ENCODE measurements around the gene NKAIN4. TPM values are rescaled to one million over a fixed set of nuclear protein-coding genes. Genes with fewer than 3 reads are reported as not detected.

NKAIN4 gene
- total RNA-seq, 1 experiment from 2014 or later = not detected

DNA sequence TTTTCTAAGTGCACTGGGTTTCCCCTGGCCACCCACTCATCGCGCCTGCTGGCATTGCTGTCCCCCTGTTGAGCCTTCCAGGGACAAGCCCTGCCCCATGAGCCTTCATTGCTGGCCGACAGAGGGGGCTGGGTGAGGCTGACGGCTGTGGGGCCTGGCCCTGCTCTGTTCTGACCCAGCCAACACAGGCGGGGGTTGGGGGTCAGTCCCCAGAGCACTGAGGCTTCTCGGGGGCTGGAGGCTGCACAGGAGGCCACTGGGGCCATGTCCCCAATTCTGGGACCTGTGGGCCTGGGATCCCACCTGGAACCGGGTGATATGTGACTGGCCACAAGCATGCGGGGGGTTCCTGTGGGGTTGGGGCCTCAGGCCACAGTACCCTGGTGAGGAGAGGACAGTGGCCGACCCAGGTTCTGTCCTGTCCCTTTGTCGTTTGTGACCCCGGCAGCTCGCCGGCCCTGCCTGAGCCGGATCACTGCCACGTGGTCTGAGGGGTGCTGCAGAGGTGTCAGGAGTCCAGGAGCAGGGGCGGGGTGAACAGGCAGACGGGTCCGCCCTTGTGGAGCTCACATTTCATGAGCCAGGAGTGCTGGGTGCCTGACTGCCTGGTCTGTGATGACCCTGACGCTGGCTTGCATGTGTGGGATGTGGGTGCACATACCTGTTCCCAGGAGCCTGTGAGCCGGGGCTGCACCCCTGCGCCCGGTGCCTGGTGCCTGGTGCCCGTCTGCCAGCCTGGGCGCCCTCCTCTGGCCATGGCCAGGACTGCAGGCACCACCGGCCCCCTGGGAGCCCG, 36.6 kb upstream of the NKAIN4 start:
- no peak overlapping the region for H3K4me3 Mint-ChIP-seq (ENCODE audit: low read depth, unreplicated experiment)
- H3K36me3 Mint-ChIP-seq (ENCODE audit: insufficient read depth, unreplicated experiment) = peaks cover 57% of the 10 kb centered on the region
- intact Hi-C loops (cut with micrococcal nuclease; ENCODE audit: unreplicated experiment) = no loop called here
- H3K9me3 Mint-ChIP-seq (ENCODE audit: low read depth, unreplicated experiment) = no peaks in the 10 kb centered on the region
- no TSS peak for BruUV-seq (replicated peaks)
- CTCF ChIA-PET = interaction anchor here (0.6 to 1.3 kb wide), 2 partner anchors 50 to 68 kb away, joined by 3 to 6 read pairs; no protein-coding TSS in a partner anchor
- peak; percentile 83 for DNase-seq
- no peaks in the 10 kb centered on the region for H3K4me1 Mint-ChIP-seq (ENCODE audit: low read depth, unreplicated experiment)
- no peak overlapping the region for H3K27ac Mint-ChIP-seq (ENCODE audit: unreplicated experiment)
- peaks cover 43% of the 10 kb centered on the region for H3K27me3 Mint-ChIP-seq (ENCODE audit: unreplicated experiment)
- TF ChIP-seq, protein P1, sequence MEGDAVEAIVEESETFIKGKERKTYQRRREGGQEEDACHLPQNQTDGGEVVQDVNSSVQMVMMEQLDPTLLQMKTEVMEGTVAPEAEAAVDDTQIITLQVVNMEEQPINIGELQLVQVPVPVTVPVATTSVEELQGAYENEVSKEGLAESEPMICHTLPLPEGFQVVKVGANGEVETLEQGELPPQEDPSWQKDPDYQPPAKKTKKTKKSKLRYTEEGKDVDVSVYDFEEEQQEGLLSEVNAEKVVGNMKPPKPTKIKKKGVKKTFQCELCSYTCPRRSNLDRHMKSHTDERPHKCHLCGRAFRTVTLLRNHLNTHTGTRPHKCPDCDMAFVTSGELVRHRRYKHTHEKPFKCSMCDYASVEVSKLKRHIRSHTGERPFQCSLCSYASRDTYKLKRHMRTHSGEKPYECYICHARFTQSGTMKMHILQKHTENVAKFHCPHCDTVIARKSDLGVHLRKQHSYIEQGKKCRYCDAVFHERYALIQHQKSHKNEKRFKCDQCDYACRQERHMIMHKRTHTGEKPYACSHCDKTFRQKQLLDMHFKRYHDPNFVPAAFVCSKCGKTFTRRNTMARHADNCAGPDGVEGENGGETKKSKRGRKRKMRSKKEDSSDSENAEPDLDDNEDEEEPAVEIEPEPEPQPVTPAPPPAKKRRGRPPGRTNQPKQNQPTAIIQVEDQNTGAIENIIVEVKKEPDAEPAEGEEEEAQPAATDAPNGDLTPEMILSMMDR (IDR thresholded peaks at IDR 0.05; ENCODE audit: unreplicated experiment) = peak; percentile 66

DNA sequence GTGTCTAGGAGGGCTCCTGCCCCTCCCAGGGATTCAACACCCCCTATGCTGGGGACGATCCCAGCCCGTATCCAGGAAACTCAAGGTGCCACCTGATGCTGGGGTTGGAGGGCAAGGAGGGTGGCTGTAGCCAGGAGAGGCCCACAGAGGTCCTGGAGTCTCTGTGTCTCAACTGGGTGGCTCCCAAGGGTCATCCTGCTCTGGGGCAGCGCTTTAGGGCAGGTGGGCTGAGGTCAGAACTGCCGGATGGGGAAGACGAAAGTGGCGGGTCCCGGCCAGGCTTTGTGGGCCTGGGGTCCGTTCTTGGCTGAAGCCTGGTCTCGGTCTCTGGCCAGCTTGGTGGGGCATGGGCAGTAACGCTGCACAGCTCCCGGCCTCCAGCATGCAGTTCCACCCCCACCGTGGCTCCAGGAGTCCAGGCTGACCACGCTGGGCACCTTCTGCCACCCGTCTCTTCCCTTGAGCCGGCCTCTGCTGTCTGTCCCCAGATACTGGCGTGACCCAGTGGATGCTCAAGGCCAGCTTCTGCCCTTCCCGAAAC, 35.9 kb upstream of the NKAIN4 start:
- H3K27ac Mint-ChIP-seq (ENCODE audit: unreplicated experiment) = peak overlapping the region; percentile 40
- no peaks in the 10 kb centered on the region for H3K9me3 Mint-ChIP-seq (ENCODE audit: low read depth, unreplicated experiment)
- no peaks in the 10 kb centered on the region for H3K4me1 Mint-ChIP-seq (ENCODE audit: low read depth, unreplicated experiment)
- no peak overlapping the region for H3K4me3 Mint-ChIP-seq (ENCODE audit: low read depth, unreplicated experiment)
- BruUV-seq (replicated peaks) = no TSS peak
- peaks cover 36% of the 10 kb centered on the region for H3K27me3 Mint-ChIP-seq (ENCODE audit: unreplicated experiment)
- TF ChIP-seq, protein P1 (IDR thresholded peaks at IDR 0.05; ENCODE audit: unreplicated experiment) = no peak
- H3K36me3 Mint-ChIP-seq (ENCODE audit: insufficient read depth, unreplicated experiment) = peaks cover 57% of the 10 kb centered on the region
- no peak for DNase-seq
- CTCF ChIA-PET = no interaction called here
- intact Hi-C loops (cut with micrococcal nuclease; ENCODE audit: unreplicated experiment) = no loop called here

DNA sequence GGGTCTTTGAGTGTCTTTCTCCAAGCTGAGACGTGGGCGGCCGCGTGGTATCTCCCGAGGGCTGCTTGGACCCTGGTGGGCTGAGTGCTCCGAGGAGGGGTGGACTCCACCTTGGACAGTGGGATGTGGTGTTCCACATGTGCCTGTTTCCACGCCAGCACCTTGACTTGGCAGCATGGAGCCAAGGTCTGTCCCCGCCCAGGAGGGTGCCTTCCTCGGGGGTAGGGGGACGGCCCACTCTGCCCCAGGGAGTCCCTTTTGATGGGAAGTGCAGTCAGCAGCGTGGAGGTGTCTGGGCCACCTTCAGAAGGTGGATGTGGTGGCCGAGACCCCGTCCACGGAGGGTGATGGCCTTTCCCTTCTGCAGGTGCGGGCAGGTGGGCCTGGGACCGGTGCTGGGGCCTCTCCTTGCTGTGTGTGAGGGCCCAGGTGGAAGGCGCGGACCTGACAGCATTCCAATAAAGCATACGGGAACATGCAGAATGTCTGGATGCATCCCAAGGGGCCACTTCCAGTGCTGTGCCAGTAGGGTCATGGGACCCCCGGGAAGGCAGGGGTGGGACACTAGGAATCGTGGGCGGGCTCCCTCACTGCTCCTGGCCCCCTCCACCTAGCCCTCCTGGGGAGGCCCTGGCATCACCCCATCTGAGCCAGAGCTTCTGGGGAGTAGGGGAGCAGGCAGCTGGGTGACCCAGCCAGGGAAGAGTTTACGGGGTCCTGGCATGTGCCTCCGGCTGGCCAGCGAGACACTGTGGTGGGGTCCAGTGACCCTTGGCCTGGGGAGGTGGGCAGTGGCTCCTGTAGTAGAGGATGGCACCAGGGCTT, 35.3 kb upstream of the NKAIN4 start:
- H3K27me3 Mint-ChIP-seq (ENCODE audit: unreplicated experiment) = peaks cover 29% of the 10 kb centered on the region
- peaks cover 57% of the 10 kb centered on the region for H3K36me3 Mint-ChIP-seq (ENCODE audit: insufficient read depth, unreplicated experiment)
- TSS peak; percentile 24 for BruUV-seq (replicated peaks)
- peak overlapping the region; percentile 40 for H3K27ac Mint-ChIP-seq (ENCODE audit: unreplicated experiment)
- no peak overlapping the region for H3K4me3 Mint-ChIP-seq (ENCODE audit: low read depth, unreplicated experiment)
- no peaks in the 10 kb centered on the region for H3K9me3 Mint-ChIP-seq (ENCODE audit: low read depth, unreplicated experiment)
- no peaks in the 10 kb centered on the region for H3K4me1 Mint-ChIP-seq (ENCODE audit: low read depth, unreplicated experiment)
- TF ChIP-seq, protein P1 (IDR thresholded peaks at IDR 0.05; ENCODE audit: unreplicated experiment) = no peak
- intact Hi-C loops (cut with micrococcal nuclease; ENCODE audit: unreplicated experiment) = no loop called here
- DNase-seq = no peak
- CTCF ChIA-PET = no interaction called here

DNA sequence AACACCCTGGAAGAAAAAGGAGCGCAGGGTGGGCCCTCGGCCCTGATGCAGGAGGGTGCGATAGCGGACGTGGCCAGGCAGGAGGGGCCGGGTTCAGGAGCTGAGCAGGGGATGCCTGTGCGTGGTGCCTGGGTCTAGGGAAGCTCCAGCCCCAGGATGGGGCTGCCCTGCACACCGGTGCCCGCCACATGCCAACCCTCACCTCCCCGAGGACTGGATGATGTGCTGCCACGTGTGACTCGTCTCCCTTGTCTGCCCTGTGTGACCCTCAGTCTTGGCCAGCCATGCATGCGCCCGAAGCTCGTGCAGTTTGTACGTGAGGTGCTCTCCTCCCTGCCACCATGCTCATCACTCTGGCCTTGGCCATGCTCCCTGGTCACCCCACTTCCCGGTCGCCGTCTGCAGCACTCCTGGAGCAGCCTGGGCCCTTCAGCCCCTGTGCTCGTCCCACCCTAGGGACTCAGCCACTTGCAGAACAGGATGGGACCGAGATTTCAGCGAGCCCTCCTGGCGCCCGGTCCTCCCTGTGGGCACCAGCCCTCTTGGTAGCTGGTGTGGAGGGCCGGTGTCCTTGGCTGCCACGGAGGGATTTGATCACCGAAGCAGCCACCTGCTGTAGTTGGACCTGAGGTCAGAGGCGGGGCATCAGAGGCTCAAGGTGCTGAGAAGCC, 34.5 kb upstream of the NKAIN4 start:
- CTCF ChIA-PET = no interaction called here
- DNase-seq = no peak
- H3K4me1 Mint-ChIP-seq (ENCODE audit: low read depth, unreplicated experiment) = no peaks in the 10 kb centered on the region
- intact Hi-C loops (cut with micrococcal nuclease; ENCODE audit: unreplicated experiment) = no loop called here
- H3K36me3 Mint-ChIP-seq (ENCODE audit: insufficient read depth, unreplicated experiment) = peaks cover 53% of the 10 kb centered on the region
- TF ChIP-seq, protein P1 (IDR thresholded peaks at IDR 0.05; ENCODE audit: unreplicated experiment) = no peak
- no peak overlapping the region for H3K27ac Mint-ChIP-seq (ENCODE audit: unreplicated experiment)
- peaks cover 21% of the 10 kb centered on the region for H3K27me3 Mint-ChIP-seq (ENCODE audit: unreplicated experiment)
- H3K9me3 Mint-ChIP-seq (ENCODE audit: low read depth, unreplicated experiment) = no peaks in the 10 kb centered on the region
- no TSS peak for BruUV-seq (replicated peaks)
- H3K4me3 Mint-ChIP-seq (ENCODE audit: low read depth, unreplicated experiment) = no peak overlapping the region
